Measurements from ENCODE around the gene MSANTD2.

MSANTD2 gene

DNA sequence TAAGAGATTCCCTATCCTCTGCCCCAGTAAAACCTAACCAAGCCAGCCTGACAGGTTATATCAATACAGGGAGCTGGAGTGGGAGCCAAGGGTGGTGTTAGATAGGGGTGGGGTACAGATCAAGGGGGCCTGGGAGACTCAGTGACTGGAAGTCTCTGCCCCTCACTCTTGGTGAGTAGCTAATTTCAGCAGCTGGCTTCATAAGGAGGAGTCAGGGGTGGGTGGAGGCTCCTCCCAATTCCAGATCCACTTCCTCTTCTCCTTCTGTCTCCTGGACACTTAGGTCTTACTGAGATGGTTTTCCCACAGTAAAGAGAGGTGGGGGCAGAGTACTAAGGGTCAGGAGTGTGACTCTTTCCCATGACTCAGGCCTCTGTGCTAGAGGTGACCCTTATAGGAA, 47.0 kb downstream of the MSANTD2 start:
- no peak for DNase-seq (ENCODE audit: low read depth)
- TF ChIP-seq, protein P1, sequence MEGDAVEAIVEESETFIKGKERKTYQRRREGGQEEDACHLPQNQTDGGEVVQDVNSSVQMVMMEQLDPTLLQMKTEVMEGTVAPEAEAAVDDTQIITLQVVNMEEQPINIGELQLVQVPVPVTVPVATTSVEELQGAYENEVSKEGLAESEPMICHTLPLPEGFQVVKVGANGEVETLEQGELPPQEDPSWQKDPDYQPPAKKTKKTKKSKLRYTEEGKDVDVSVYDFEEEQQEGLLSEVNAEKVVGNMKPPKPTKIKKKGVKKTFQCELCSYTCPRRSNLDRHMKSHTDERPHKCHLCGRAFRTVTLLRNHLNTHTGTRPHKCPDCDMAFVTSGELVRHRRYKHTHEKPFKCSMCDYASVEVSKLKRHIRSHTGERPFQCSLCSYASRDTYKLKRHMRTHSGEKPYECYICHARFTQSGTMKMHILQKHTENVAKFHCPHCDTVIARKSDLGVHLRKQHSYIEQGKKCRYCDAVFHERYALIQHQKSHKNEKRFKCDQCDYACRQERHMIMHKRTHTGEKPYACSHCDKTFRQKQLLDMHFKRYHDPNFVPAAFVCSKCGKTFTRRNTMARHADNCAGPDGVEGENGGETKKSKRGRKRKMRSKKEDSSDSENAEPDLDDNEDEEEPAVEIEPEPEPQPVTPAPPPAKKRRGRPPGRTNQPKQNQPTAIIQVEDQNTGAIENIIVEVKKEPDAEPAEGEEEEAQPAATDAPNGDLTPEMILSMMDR (conservative IDR thresholded peaks at IDR 0.05; ENCODE audit: low read length), result no peak
- no peak overlapping the region for H3K4me3 ChIP-seq (ENCODE audit: low read length)

DNA sequence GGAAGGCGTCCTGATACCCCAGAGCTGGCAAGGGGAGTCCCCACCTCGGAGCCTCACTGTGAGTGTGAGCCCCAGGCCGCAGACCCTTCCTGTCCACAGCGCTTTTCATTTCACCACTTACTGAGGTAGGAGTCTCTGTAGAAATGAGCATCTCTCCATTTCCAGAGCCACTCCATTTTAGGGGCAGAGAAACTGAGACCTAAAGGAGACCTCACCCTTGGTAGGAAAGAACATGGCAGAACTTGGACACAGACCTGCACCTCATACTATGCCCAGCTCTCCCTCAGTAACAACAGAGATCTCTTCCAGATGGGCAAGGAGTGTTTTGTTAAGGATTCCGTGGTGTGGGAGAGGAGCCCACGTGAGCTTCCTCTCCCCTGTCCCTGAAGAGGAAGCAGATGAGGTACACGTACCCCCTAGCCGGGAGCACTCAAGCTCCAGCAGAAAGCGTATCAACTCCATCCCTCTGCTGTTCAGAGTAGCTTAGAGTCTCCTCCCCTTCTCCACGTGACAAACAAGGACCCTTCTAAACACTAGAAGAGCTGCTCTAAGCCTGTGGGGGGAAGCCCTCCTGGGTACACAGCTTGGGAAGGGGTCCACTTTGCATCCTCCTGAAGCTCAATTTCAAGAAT, 47.6 kb downstream of the MSANTD2 start:
- TF ChIP-seq, protein P1 (conservative IDR thresholded peaks at IDR 0.05; ENCODE audit: low read length), result no peak
- H3K4me3 ChIP-seq (ENCODE audit: low read length), result no peak overlapping the region
- DNase-seq (ENCODE audit: low read depth), result no peak

DNA sequence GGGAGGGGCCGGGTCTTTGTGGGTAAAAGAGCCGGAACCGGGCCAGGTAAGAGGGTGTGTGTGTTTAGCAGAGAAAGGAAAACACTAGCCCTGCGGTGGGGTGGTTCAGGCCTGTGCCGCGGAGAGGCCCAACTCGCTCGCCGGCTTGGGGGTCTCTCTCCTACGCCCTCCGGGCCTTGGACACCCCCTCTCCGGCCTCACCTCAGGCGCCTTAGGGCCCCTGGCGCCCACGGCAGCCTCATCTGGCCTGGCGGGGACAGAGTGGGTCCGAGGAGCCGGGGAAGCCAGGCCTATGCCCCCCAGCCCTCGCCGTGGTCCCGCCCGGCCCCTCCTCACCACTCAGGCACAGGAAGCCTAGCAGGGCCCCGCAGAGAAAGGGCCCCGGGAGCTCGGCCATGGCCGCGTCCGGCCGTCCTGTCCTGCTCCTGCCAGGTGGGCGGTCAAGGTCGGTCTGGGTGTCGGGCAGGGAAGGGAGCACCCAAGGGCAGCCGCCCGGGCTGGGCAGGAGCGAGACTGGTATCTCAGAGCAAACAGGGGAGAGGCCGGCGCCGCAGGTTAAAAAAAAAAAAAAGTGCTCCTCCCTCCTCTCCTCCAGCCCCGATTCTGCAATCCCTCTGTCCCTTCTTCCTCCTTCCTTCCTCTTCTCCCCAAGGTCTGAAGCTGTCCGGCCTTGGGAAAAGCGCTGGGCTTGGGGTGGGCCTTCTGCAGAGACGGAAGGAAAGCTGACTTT, 48.3 kb downstream of the MSANTD2 start, which contains the start of gene VSIG2:
VSIG2 (minus strand) TSS at position 515 of the 730 bp plus-strand sequence; CDS start at position 397, 118 bp downstream.
- no peak within 1 kb of the TSS for H3K4me3 ChIP-seq (ENCODE audit: low read length)
- DNase-seq (ENCODE audit: low read depth), result no peak
- TF ChIP-seq, protein P1 (conservative IDR thresholded peaks at IDR 0.05; ENCODE audit: low read length), result no peak

DNA sequence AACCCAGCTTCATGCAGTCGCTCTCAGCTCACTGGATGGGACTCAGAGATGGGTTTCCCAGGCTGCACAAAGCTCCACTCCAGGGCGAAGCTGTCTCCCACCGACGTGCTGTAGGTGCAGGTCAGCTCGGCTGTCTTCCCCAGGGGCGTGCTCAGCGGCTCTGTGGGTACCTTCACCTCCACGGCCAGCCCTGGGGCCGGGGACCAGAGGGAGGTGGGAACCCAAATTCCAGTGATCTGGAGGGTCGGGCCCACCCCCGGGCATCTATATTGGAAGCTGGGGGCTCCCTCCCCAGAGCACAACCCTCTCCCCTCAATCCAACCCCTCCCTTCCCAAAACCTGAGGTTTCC, 48.8 kb downstream of the MSANTD2 start:
- TF ChIP-seq, protein P1 (conservative IDR thresholded peaks at IDR 0.05; ENCODE audit: low read length), result no peak
- no peak overlapping the region for H3K4me3 ChIP-seq (ENCODE audit: low read length)
- no peak for DNase-seq (ENCODE audit: low read depth)

DNA sequence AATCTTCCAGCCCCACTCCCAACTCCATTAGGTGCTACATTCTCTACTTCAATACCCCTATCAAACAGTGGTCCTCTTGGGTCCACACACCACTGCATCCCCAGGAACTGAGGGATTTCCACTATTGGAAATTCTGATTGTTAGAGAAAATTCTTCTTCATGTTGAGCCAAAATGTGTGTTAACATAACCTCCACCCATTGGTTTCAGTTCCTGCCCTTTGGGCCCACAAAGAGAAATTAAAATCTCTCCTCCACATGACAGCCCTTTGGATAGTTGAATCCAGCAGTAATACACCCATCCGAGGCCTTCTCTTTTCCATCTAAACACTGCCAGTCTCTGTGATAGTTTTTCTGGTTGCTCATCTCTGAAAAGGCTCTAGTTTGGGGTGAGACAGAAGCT, 50.3 kb downstream of the MSANTD2 start:
- DNase-seq (ENCODE audit: low read depth), result no peak
- no peak overlapping the region for H3K4me3 ChIP-seq (ENCODE audit: low read length)
- TF ChIP-seq, protein P1 (conservative IDR thresholded peaks at IDR 0.05; ENCODE audit: low read length), result no peak

DNA sequence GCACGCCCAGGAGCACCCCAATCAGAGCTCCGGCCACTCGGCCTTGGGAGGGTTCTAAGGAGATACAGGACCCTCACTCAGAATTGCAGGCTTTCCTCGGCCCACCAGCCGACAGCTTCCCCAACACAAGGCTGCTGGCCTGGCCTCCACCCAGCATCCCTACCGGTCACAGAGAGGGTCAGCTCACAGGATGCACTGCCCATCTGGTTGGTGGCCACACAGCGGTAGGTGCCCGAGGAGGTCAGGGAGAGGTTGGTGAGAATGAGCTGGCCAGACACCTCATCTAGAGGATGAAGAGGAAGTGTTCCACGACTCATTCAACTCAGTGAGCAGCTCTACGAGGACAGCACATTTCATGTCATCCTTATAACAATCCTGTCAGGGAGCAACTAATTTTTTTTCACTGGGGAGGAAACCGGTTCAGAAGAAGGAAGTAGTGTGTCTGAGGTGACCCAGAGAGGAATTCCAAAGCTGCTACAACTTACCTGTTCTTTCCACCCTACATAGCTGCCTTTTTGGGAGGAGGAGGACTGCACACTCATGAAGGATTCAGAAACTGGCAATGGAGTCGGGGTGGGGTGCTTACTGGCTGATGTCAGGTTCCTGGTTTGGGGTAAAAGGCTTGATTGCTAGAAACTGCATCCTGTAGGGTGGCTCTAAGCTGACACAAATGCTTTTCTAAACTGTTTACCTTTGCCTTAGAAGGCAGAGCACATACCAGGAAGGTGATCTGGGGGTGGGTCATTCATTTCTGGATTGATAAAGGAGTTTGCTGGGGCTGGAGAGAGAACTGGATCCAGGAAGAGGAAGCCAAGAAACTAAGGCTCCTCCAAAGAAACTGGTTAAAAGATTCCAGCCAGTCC, 51.5 kb downstream of the MSANTD2 start:
- DNase-seq (ENCODE audit: low read depth), result no peak
- TF ChIP-seq, protein P1 (conservative IDR thresholded peaks at IDR 0.05; ENCODE audit: low read length), result no peak
- H3K4me3 ChIP-seq (ENCODE audit: low read length), result no peak overlapping the region

All from AG10803 (cell line).